Measurements from ENCODE around the gene CMYA5. TPM values are rescaled to one million over a fixed set of nuclear protein-coding genes. Genes with fewer than 3 reads are reported as not detected.

Gene CMYA5
- total RNA-seq, 2 experiments from 2014 or later, result 0.20 to 0.22 TPM

DNA sequence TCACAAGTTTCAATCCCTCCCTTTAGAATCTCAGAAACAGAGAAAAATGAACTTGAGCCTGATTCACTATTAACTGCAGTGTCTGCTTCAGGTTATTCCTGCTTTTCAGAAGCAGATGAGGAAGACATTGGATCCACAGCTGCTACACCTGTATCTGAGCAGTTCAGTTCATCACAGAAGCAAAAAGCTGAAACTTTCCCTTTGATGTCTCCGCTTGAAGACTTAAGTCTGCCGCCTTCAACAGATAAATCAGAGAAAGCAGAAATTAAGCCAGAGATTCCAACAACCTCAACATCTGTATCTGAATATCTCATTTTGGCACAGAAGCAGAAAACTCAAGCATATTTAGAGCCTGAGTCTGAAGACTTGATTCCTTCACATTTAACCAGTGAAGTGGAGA is 42.1 kb downstream of the CMYA5 start:
- CTCF ChIA-PET, result no interaction called here
- peaks cover 79% of the 10 kb centered on the region for H3K4me1 Mint-ChIP-seq (ENCODE audit: low read depth)

DNA sequence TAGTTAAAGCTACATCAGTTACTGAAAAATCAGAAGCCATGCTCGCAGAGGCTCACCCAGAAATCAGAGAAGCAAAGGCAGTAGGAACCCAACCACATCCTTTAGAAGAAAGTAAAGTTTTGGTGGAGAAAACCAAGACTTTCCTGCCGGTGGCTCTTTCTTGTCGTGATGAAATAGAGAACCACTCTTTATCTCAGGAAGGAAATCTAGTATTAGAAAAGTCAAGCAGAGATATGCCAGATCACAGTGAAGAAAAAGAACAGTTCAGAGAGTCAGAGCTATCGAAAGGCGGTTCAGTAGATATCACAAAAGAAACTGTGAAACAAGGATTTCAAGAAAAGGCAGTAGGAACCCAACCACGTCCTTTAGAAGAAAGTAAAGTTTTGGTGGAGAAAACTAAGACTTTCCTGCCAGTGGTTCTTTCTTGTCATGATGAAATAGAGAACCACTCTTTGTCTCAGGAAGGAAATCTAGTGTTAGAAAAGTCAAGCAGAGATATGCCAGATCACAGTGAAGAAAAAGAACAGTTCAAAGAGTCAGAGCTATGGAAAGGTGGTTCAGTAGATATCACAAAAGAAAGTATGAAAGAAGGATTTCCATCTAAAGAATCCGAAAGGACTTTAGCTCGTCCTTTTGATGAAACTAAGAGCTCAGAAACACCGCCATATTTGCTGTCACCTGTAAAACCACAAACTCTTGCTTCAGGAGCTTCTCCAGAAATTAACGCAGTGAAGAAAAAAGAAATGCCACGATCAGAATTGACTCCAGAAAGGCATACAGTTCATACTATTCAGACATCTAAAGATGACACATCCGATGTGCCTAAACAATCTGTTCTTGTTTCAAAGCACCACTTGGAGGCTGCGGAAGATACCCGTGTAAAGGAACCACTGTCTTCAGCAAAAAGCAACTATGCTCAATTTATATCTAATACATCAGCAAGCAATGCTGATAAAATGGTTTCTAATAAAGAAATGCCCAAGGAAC is 47.2 kb downstream of the CMYA5 start:
- CTCF ChIA-PET, result no interaction called here
- TF ChIP-seq, protein P1, sequence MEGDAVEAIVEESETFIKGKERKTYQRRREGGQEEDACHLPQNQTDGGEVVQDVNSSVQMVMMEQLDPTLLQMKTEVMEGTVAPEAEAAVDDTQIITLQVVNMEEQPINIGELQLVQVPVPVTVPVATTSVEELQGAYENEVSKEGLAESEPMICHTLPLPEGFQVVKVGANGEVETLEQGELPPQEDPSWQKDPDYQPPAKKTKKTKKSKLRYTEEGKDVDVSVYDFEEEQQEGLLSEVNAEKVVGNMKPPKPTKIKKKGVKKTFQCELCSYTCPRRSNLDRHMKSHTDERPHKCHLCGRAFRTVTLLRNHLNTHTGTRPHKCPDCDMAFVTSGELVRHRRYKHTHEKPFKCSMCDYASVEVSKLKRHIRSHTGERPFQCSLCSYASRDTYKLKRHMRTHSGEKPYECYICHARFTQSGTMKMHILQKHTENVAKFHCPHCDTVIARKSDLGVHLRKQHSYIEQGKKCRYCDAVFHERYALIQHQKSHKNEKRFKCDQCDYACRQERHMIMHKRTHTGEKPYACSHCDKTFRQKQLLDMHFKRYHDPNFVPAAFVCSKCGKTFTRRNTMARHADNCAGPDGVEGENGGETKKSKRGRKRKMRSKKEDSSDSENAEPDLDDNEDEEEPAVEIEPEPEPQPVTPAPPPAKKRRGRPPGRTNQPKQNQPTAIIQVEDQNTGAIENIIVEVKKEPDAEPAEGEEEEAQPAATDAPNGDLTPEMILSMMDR (IDR thresholded peaks at IDR 0.05), result no peak
- Mint-ChIP-seq H3K9me3 (no peaks in the 10 kb centered on the region), H3K27ac (peak overlapping the region; percentile 54), H3K27me3 (peaks cover 25% of the 10 kb centered on the region), H3K4me3 (peak overlapping the region; percentile 72), H3K4me1 (ENCODE audit: low read depth) (peaks cover 75% of the 10 kb centered on the region), H3K36me3 (ENCODE audit: low read depth) (no peaks in the 10 kb centered on the region)
- peak in 4 of 14 experiments; percentile 21 to 65 (median 39) for DNase-seq
- intact Hi-C loops (cut with DNase I, micrococcal nuclease), result no loop called here
- peak; percentile 80 for ATAC-seq (ENCODE audit: poor library complexity)
- peaks cover 3 to 9% of the 10 kb centered on the region in 2 experiments for H3K27me3 ChIP-seq (ENCODE audit: control insufficient read depth in 1 of 2, insufficient read depth in 2 of 2, low read length in 2 of 2)
- POLR2A ChIA-PET, result interaction anchor here (1.0 kb wide), 1 partner anchor 38 kb away, joined by 3 read pairs; no protein-coding TSS in a partner anchor
- H3K36me3 ChIP-seq (ENCODE audit: insufficient read depth, low read length), result no peaks in the 10 kb centered on the region
- H3K27ac ChIP-seq (ENCODE audit: low read depth in 1 of 2, low read length in 2 of 2), result no peak overlapping the region
- H3K9me3 ChIP-seq (ENCODE audit: control insufficient read depth in 1 of 2, insufficient read depth in 1 of 2, low read length in 2 of 2), result no peaks in the 10 kb centered on the region
- peaks cover 15% of the 10 kb centered on the region for H3K4me1 ChIP-seq (ENCODE audit: insufficient read depth, low read length)
- H3K4me3 ChIP-seq (ENCODE audit: low read length), result peak overlapping the region; percentile 28

More for the DNA sequence above, 42.1 kb downstream of the CMYA5 start:
- Histone ChIP-seq H3K9me3 (ENCODE audit: control insufficient read depth in 1 of 2, insufficient read depth in 1 of 2, low read length in 2 of 2) (no peaks in the 10 kb centered on the region), H3K4me3 (ENCODE audit: low read length) (no peak overlapping the region), H3K4me1 (ENCODE audit: insufficient read depth, low read length) (peaks cover 14% of the 10 kb centered on the region), H3K27ac (ENCODE audit: low read depth in 1 of 2, low read length in 2 of 2) (no peak overlapping the region), H3K27me3 (ENCODE audit: control insufficient read depth in 1 of 2, insufficient read depth in 2 of 2, low read length in 2 of 2) (peaks cover 14 to 18% of the 10 kb centered on the region in 2 experiments), H3K36me3 (ENCODE audit: insufficient read depth, low read length) (no peaks in the 10 kb centered on the region)
- POLR2A ChIA-PET, result interaction anchor here (1.4 kb wide), 1 partner anchor 11 kb away, joined by 3 read pairs; no protein-coding TSS in a partner anchor
- TF ChIP-seq, protein P1 (IDR thresholded peaks at IDR 0.05), result no peak
- ATAC-seq (ENCODE audit: poor library complexity) (no peak), DNase-seq (no peak)
- Mint-ChIP-seq H3K9me3 (no peaks in the 10 kb centered on the region), H3K4me3 (no peak overlapping the region), H3K27me3 (peaks cover 65% of the 10 kb centered on the region), H3K36me3 (ENCODE audit: low read depth) (no peaks in the 10 kb centered on the region), H3K27ac (no peak overlapping the region)
- intact Hi-C loops (cut with DNase I, micrococcal nuclease), result no loop called here

DNA sequence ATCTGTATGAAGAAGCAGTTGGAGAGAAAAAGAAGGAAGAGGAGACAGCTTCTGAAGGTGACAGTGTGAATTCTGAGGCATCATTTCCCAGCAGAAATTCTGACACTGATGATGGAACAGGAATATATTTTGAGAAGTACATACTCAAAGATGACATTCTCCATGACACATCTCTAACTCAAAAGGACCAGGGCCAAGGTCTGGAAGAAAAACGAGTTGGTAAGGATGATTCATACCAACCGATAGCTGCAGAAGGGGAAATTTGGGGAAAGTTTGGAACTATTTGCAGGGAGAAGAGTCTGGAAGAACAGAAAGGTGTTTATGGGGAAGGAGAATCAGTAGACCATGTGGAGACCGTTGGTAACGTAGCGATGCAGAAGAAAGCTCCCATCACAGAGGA is 48.7 kb downstream of the CMYA5 start:
- Mint-ChIP-seq H3K36me3 (ENCODE audit: low read depth) (no peaks in the 10 kb centered on the region), H3K4me3 (no peak overlapping the region), H3K9me3 (no peaks in the 10 kb centered on the region), H3K4me1 (ENCODE audit: low read depth) (peaks cover 60% of the 10 kb centered on the region), H3K27ac (no peak overlapping the region), H3K27me3 (peaks cover 14% of the 10 kb centered on the region)
- ATAC-seq (ENCODE audit: poor library complexity) (no peak), DNase-seq (no peak)
- intact Hi-C loops (cut with DNase I, micrococcal nuclease), result no loop called here
- TF ChIP-seq, protein P1 (IDR thresholded peaks at IDR 0.05), result no peak
- peaks cover 11% of the 10 kb centered on the region for H3K4me1 ChIP-seq (ENCODE audit: insufficient read depth, low read length)
- POLR2A ChIA-PET, result no interaction called here
- H3K27me3 ChIP-seq (ENCODE audit: control insufficient read depth in 1 of 2, insufficient read depth in 2 of 2, low read length in 2 of 2), result peaks cover 3 to 5% of the 10 kb centered on the region in 2 experiments
- H3K4me3 ChIP-seq (ENCODE audit: low read length), result no peak overlapping the region
- H3K36me3 ChIP-seq (ENCODE audit: insufficient read depth, low read length), result no peaks in the 10 kb centered on the region
- H3K9me3 ChIP-seq (ENCODE audit: control insufficient read depth in 1 of 2, insufficient read depth in 1 of 2, low read length in 2 of 2), result no peaks in the 10 kb centered on the region
- H3K27ac ChIP-seq (ENCODE audit: low read depth in 1 of 2, low read length in 2 of 2), result no peak overlapping the region
- CTCF ChIA-PET, result no interaction called here
